Uterus (tissue), 4 donors: Measurements from ENCODE around the gene DKK3. TPM values are rescaled to one million over a fixed set of nuclear protein-coding genes. Genes with fewer than 3 reads are reported as not detected.

Experiments
- DNase-seq, 2 donors: peaks; one replicate each; pipeline ENCODE4 v3.0.0-alpha.2; 2019 to 2020
- H3K27ac ChIP-seq, 2 donors: fragments of 200-600 bp; sonication (generic); 1 replicate in 1 of 2; 2 replicates in 1 of 2; pipeline ENCODE4 v1.5.1; 2016 to 2018
- H3K27me3 ChIP-seq, 2 donors: fragments of 200-600 bp; sonication (generic); one replicate each; pipeline ENCODE4 v1.5.1; 2018 to 2019; ENCODE audit warnings: control low read depth in 1 of 2
- H3K36me3 ChIP-seq, 2 donors: fragments of 200-600 bp; sonication (generic); one replicate each; pipeline ENCODE4 v1.5.1; 2019; ENCODE audit warnings: control low read depth in 1 of 2
- H3K4me1 ChIP-seq, 2 donors: fragments of 200-600 bp; sonication (generic); one replicate each; pipeline ENCODE4 v1.5.1; 2018 to 2019; ENCODE audit warnings: control low read depth in 1 of 2
- H3K4me3 ChIP-seq, 2 donors: fragments of 200-600 bp; sonication (generic); 1 replicate in 1 of 2; 2 replicates in 1 of 2; pipeline ENCODE4 v1.5.1; 2018 to 2019; ENCODE audit warnings: mild to moderate bottlenecking in 1 of 2
- H3K9me3 ChIP-seq, 2 donors: fragments of 200-600 bp; sonication (generic); one replicate each; pipeline ENCODE4 v1.5.1; 2019; ENCODE audit warnings: control low read depth in 1 of 2
- CTCF ChIP-seq, 4 experiments: fragments of 200-600 bp in 2 of 4; fragments of 450-650 bp in 2 of 4; sonication (generic) in 2 of 4; IDR thresholded peaks; one replicate each; pipeline ENCODE4 v1.5.1; 2016 to 2019; ENCODE audit warnings: antibody characterized with exemption in 4 of 4, mild to moderate bottlenecking in 2 of 4, moderate library complexity in 1 of 4
- POLR2A ChIP-seq, 2 donors: fragments of 450-650 bp; IDR thresholded peaks; one replicate each; pipeline ENCODE4 v1.6.1; 2016; ENCODE audit warnings: antibody characterized with exemption in 2 of 2, mild to moderate bottlenecking in 1 of 2, moderate library complexity in 1 of 2
- intact Hi-C: fragments of 100-400 bp; cut with DNase I; formaldehyde crosslinking; loops from one replicate; pipeline ENCODE4 v1.15.1; 2023; ENCODE audit warnings: low total_unique reads
- total RNA-seq, 4 donors: library from RNA; depleted of rRNA in 3 of 4; stranded (reverse); fragments of >200 nt in 3 of 4; gene quantifications; one replicate each; pipeline versions ENCODE4 v1.1.0 to v1.2.4, GENCODE V29; 2014 to 2023
- donor health status: DM: yes; HTN: yes; CAD: no.

DKK3 gene
- total RNA-seq, 4 donors from 2014 or later: 26.4 to 151 (median 99.0) TPM

GRCh38 chr11:11978792-11979487 lies 29.5 kb downstream of the DKK3 start:
- Histone ChIP-seq H3K27me3 (no peaks in the 10 kb centered on the region), H3K4me3 (no peak overlapping the region), H3K9me3 (no peaks in the 10 kb centered on the region), H3K4me1 (peaks cover 20 to 23% of the 10 kb centered on the region in 2 donors), H3K27ac (peak overlapping the region; percentile 76 to 82), H3K36me3 (no peaks in the 10 kb centered on the region)
- intact Hi-C loops: no loop called here
- peak; percentile 78 to 80 for DNase-seq
- TF ChIP-seq CTCF (IDR thresholded peaks at IDR 0.05) (no peak), POLR2A (IDR thresholded peaks at IDR 0.05) (no peak)

GRCh38 chr11:11978098-11978637 lies 30.3 kb downstream of the DKK3 start:
- Histone ChIP-seq H3K4me1 (peaks cover 24 to 26% of the 10 kb centered on the region in 2 donors), H3K4me3 (no peak overlapping the region), H3K36me3 (no peaks in the 10 kb centered on the region), H3K27ac (peak overlapping the region; percentile 76 to 82), H3K27me3 (no peaks in the 10 kb centered on the region), H3K9me3 (no peaks in the 10 kb centered on the region)
- no peak for DNase-seq
- intact Hi-C loops: no loop called here
- TF ChIP-seq POLR2A (IDR thresholded peaks at IDR 0.05) (no peak), CTCF (IDR thresholded peaks at IDR 0.05) (no peak)

- intact Hi-C loops: no loop called here
- no peak for TF ChIP-seq POLR2A (IDR thresholded peaks at IDR 0.05)
- no peak for TF ChIP-seq CTCF (IDR thresholded peaks at IDR 0.05)
- peaks cover 31 to 32% of the 10 kb centered on the region in 2 donors for H3K4me1 ChIP-seq
These were observed 31.1 kb downstream of the DKK3 start for GRCh38 chr11:11977206-11977938.

GRCh38 chr11:11976481-11977127 lies 31.8 kb downstream of the DKK3 start:
- Histone ChIP-seq H3K36me3 (no peaks in the 10 kb centered on the region), H3K4me3 (no peak overlapping the region), H3K4me1 (peaks cover 33 to 38% of the 10 kb centered on the region in 2 donors), H3K9me3 (no peaks in the 10 kb centered on the region), H3K27ac (peak overlapping the region; percentile 76 to 82), H3K27me3 (no peaks in the 10 kb centered on the region)
- intact Hi-C loops: no loop called here
- no peak for DNase-seq
- TF ChIP-seq POLR2A (IDR thresholded peaks at IDR 0.05) (no peak), CTCF (IDR thresholded peaks at IDR 0.05) (no peak)

More at GRCh38 chr11:11977206-11977938, 31.1 kb downstream of the DKK3 start:
- Histone ChIP-seq H3K36me3 (no peaks in the 10 kb centered on the region), H3K4me3 (no peak overlapping the region), H3K27ac (peak overlapping the region; percentile 76 to 82), H3K9me3 (no peaks in the 10 kb centered on the region), H3K27me3 (no peaks in the 10 kb centered on the region)
- DNase-seq: peak; percentile 84 to 87
